Cardiac fibroblast (primary cell): ENCODE data around the gene STRN4.

ENCODE experiments used
- DNase-seq, 2 donors: peaks; one replicate each; pipeline versions ENCODE4 v3.0.0 to v3.0.0-alpha.2; 2010; ENCODE audit warnings: low read depth in 2 of 2
- H3K4me3 ChIP-seq, 2 donors: replicated peaks in 1 of 2; 1 replicate in 1 of 2; 2 replicates in 1 of 2; pipeline ENCODE4 v1.5.1; 2011; ENCODE audit warnings: low read depth in 2 of 2, low read length in 2 of 2, mild to moderate bottlenecking in 2 of 2, moderate library complexity in 1 of 2
- CTCF ChIP-seq: IDR thresholded peaks from one replicate; pipeline ENCODE4 v1.5.1; 2011; ENCODE audit warnings: low read depth, mild to moderate bottlenecking, low read length, inconsistent platforms

The STRN4 gene

GRCh38 chr19:46745521-46746280 is 549 bp downstream of the STRN4 start, which contains the start of gene FKRP:
Gene FKRP (plus strand): TSS chr19:46746057. CDS start chr19:46755451, 9,394 bp downstream.
- peak within 1 kb of the TSS; percentile 95 to 96 for H3K4me3 ChIP-seq
- DNase-seq: no peak
- no peak for TF ChIP-seq CTCF

GRCh38 chr19:46745030-46745429 is 1.2 kb downstream of the STRN4 start:
- DNase-seq: no peak
- TF ChIP-seq CTCF: no peak
- peak overlapping the region; percentile 95 to 96 for H3K4me3 ChIP-seq

- no peak for TF ChIP-seq CTCF
- no peak for DNase-seq
- peak overlapping the region in 1 of 2 donors; percentile 95 for H3K4me3 ChIP-seq
These were observed 2.1 kb downstream of the STRN4 start for GRCh38 chr19:46744005-46744691.

- no peak for TF ChIP-seq CTCF
- DNase-seq: no peak
- no peak overlapping the region for H3K4me3 ChIP-seq
These were observed 3.2 kb downstream of the STRN4 start for GRCh38 chr19:46742926-46743480.

- no peak for TF ChIP-seq CTCF
- no peak overlapping the region for H3K4me3 ChIP-seq
- DNase-seq: no peak
These were observed 4.8 kb downstream of the STRN4 start for GRCh38 chr19:46741447-46741846.

- no peak overlapping the region for H3K4me3 ChIP-seq
- no peak for DNase-seq
- TF ChIP-seq CTCF: no peak
These were observed 6.9 kb downstream of the STRN4 start for GRCh38 chr19:46739290-46739771.
